GM12801 (cell line): ENCODE measurements around the gene XYLB.

Source experiments
- TF ChIP-seq, protein P1 (sequence below): IDR thresholded peaks from one replicate; pipeline ENCODE4 v1.5.1; 2011; ENCODE audit warnings: control low read depth; ENCODE audit not compliant: insufficient read length; ENCODE audit errors: extremely low read depth

Gene XYLB

DNA sequence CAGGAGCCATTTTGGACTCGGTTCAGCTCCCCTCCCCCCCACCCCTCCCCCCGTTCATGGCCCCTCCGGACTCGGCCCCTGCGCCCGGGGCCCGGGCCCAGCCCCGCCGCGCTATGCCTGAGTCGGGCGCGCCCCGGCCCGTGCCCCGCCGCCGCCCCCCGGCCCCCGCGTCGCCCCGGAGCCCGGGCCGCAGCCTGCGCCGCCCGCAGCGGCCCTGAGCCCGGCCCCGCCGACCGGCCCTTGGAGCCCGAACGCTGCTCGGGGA is 107.3 kb downstream of the XYLB start:
- TF ChIP-seq, protein P1, sequence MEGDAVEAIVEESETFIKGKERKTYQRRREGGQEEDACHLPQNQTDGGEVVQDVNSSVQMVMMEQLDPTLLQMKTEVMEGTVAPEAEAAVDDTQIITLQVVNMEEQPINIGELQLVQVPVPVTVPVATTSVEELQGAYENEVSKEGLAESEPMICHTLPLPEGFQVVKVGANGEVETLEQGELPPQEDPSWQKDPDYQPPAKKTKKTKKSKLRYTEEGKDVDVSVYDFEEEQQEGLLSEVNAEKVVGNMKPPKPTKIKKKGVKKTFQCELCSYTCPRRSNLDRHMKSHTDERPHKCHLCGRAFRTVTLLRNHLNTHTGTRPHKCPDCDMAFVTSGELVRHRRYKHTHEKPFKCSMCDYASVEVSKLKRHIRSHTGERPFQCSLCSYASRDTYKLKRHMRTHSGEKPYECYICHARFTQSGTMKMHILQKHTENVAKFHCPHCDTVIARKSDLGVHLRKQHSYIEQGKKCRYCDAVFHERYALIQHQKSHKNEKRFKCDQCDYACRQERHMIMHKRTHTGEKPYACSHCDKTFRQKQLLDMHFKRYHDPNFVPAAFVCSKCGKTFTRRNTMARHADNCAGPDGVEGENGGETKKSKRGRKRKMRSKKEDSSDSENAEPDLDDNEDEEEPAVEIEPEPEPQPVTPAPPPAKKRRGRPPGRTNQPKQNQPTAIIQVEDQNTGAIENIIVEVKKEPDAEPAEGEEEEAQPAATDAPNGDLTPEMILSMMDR, result no peak

- TF ChIP-seq, protein P1, result no peak
Measured at GRCh38 chr3:38454178-38454883, 107.7 kb downstream of the XYLB start.

DNA sequence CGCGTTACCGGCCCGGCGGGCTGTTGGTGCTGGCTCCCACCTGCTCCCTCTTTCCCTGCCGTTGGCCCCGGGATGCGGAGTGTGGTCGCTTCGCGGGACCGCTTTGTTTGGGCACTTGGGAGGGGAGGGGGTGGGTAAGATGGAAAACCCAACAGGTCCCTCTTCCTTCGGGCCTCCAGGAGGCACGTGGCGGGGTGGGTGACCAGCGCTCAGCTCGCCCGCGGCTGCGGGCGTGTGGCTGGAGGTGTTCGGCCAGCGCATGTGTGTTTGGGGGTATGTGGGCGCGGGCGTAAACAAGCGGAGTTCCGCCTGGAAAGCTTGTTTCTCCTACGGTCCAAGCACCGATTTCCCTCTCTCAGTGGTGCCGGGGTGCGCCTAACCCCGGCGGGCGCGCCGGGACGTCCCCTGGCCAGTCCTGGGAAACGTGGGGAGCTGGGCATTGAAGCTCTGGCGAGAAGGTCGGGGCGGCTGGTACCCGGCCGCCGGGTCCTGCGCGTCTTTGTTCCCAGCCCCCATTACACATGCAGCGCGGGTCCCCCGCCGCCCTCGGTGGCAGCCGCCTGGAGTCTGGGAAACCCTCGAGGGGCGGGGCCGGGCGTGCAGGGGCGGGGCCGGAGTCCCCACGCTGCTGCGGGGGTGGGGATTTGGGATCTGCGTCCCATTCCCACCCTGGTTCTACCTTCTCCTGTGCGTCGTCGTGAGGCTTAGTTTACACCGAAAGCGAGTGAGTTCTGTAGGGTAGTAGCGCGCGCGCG is 108.5 kb downstream of the XYLB start:
- TF ChIP-seq, protein P1, result no peak

DNA sequence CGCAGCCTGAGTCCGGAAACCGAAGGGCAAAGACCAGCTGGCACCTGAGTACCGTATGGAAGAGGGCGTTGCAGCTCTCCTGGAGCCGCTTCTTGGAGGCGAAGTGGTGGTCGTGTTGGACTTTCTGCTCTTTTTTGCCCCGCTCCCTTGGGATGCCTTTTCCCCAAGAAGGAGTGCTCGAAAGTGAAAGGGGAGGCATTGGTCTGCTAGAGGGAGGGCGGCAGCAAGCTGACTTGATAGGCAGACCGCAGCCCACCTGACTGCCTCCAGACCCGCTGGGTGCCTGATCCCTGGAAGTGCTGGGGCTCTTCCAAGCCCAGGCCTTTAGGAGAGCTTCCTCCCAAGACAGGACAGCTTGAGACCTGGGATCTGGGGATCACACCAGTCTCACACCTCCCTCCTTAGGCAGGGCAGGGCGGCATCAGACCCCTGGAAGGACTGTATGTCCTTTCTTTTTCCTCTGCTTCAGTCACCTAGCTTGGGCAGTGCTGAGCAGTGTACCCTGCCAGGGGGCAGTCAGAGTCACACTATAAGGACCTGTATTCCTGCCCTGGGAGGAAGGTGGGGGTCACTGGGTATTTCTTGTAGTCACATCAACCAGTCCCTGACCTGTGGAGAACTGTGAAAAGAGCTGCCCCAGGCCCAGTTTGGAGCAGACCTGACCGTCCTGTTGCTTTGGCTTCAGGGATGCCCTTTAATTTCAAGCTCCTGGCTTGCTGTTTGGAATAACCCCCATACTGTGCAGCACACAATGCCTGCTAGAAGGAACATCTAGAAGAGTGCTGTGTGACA is 109.2 kb downstream of the XYLB start:
- TF ChIP-seq, protein P1, result no peak

DNA sequence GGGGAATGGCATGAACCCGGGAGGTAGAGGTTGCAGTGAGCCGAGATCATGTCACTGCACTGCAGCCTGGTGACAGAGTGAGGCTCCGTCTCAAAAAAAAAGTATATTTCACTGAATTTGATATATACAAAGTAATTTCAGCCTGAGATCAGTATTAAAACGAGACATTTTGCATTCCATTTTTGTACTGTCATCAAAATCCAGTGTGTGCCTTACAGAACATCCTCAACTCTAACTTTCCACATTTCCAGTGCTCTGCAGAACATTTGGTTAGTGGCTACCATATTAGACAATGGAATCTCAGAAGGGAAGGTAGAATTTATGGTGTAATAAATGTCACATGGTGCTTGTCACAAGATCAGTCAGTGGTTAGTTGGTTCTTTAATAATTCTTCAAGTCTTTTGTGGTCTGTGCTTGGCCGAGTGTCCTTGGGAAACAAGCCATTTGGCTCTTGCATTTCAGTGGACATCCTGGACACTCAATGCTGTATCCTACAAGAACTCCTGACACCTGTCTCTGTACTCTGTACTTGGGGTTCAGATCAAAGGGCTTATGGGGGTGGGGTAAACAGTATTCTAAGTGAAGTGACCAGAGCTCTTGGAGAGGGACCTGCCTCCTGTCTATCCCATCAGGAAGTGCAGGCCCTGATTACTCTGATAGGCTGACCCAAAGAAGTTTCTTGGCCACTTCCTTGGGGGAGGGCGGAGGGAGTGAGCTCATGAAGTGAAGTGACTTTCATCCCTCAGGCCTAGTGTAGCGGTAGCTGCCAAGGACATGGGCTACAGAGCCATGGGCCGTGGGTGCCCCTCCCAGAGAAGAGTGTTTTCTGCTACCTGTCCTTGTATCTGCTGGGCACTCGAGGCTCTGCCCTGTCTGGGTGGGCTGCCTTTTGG is 110.8 kb downstream of the XYLB start:
- TF ChIP-seq, protein P1, result no peak

DNA sequence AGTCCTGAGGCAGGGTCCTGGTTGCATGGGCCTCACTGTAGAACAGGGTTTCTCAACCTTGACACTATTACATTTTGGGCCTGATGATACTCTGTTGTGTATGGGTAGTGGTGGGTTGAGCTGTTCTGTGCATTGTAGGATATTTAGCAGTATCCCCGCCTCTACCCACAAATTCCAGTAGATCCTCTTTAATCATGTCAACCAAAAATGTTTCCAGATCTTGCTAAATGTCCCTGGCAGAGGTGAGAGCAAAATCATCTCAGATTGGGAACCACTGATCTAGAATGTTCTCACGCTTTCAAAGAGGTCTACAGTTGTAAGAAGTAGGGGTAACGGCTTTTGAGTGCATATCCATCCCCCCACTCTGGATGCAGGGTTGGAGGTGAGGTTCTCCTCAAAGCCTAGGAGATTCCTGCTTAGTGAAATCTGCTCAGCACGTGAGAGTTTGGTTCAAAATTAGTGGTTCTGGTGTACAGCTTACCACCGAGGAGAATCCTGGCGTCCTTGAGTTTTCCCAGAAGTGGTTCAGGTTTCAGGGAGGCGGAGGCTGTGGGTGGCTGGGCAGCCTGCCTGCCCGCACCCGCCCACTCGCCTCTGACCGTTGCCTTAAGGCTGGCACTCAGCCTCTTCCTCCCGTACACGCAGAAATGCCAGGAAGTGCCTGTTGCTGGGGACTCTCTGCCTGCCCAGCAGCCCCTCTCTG is 112.4 kb downstream of the XYLB start:
- TF ChIP-seq, protein P1, result no peak
